HG03196 (cell line): ENCODE data around the gene CFAP100.

ENCODE experiments used
- ATAC-seq: cut with Tn5 transposase; IDR thresholded peaks from one replicate; pipeline ENCODE4 v1.9.1; 2021; ENCODE audit not compliant: unreplicated experiment

CFAP100 gene

GRCh38 chr3:126356373-126357264 is 38.1 kb upstream of the CFAP100 start:
- no peak for ATAC-seq

DNA sequence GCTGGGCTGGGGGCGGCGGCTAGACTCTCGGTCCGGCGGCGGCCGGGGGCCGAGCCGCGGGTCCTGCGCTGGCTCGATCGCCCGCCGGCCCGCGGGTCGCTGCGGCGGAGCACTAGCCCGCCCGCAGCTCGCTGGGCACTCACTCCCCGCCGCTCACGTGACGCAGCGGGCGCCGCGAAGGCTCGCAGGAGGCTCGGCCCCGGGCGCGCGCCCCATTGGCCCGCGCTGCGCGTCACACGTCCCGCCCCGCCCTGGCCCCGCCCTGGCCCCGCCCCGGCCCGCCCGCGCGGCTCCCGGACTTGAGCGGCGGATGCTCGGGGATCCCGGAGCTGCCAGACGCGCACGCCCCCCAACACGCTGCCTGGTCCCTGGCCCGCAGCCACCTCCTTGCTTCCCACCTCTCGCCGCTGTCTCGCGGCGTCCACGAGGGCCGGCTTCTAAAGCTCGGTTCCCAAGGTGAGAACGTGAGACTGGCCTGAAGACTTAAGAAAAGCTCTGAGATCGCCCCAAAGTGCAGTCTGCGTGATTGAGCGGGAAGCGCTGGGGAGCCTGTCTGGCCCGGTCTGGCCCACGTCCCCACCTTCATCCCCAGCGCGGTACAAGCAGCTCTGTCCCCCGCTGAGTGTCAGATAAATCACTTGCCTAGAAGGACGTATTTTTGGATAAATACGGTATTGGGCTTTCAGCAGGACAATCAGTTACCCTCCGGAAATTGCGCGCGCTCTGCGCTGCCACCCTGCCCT is 37.2 kb upstream of the CFAP100 start, which contains the start of gene KLF15:
Gene KLF15, minus strand, starts transcription at position 114 of the 743 bp plus-strand sequence. CDS start 4,486 bp downstream, outside the sequence.
- peak; percentile 75 for ATAC-seq

DNA sequence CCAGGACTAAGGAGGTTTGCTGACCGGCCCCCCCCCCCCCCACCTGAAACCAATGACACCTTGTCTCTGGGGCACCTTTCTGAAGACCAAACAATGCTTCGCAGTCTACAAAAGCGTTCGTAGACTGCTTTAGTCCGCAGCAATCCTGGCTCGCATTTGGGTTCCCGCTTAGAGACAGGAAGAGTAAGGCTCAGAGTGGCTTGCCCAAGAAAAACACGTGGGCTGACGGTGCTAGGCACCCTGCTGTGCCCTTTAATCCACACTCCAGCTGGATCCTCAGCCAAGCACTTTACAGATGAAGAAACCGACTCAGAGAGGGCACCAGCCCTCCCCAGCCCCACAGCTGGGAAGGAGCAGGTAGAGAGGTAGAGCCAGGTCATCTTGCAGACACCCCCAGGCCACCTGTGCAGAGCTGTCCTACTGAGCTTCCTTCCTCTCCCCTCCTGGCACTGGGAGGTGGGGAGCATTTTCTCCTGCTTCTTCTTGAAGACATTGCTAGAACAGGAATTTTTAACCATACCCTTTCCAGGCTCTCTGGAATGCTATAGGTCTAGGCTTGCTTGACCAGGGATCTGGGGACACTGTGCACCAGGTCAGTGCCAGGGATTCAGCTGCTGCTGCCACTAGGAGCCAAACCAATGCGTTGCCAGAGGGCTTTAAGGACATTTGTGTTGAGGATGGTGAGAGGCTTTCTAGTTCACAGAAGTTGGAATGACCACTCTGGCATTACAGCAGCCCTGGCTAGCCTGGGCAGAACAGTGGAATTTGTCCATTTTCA is 36.5 kb upstream of the CFAP100 start:
- no peak for ATAC-seq

DNA sequence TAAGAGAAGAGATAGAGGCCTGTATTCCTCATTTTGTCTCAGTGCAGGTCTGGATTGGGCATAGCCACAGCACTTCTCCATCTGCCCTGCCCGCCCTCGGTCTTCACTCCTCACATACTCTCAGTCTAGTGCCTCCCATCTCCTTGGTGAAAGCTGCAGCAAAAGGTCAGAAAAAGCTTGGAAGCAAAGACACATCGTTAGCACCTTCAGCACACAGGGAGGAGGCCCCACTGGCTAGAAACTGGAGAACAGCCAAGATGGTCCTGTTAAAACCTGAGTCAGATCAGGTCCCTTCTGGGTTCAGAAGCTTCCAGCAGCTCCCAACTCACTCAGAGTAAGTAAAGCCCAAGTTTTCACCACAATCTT is 35.9 kb upstream of the CFAP100 start:
- ATAC-seq, result no peak

DNA sequence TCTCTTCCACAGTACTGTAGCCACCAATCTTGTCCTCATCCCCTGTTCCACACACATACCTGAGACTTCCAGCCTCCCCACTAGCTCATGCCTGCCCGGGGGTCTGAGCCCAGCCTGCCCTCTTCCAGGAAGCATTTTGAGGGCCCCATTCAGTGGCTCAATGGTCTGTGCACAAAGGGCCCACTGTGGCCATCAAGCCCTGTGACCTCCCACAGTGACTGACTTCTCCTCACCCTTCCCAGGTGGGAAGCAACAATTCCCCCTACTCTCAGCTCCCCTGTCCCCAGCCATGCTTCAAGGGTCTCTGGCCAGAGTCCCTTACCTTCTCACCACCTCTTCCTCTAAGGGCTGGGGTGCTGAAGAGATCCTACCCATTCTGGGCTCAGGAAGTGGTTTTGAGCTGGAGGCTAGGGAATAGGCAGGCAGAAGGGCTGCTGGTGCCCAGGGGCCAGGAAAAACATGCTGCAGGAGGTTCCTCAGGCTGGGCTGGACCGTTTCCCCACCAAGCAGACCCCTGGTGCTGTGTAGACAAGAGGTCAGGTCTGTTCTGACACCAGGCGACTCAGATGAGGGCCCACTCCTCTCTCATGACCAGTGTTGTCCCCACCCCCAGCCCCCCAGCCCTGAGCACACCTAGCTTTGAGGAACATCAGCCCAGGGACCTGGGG is 34.5 kb upstream of the CFAP100 start:
- ATAC-seq, result no peak

- ATAC-seq, result no peak
Measured at GRCh38 chr3:126360714-126361060, 34.0 kb upstream of the CFAP100 start.

- ATAC-seq, result no peak
Measured at GRCh38 chr3:126361211-126361610, 33.5 kb upstream of the CFAP100 start.

GRCh38 chr3:126364130-126364695 is 30.5 kb upstream of the CFAP100 start:
- ATAC-seq, result no peak

GRCh38 chr3:126364731-126365301 is 29.9 kb upstream of the CFAP100 start:
- ATAC-seq, result no peak

DNA sequence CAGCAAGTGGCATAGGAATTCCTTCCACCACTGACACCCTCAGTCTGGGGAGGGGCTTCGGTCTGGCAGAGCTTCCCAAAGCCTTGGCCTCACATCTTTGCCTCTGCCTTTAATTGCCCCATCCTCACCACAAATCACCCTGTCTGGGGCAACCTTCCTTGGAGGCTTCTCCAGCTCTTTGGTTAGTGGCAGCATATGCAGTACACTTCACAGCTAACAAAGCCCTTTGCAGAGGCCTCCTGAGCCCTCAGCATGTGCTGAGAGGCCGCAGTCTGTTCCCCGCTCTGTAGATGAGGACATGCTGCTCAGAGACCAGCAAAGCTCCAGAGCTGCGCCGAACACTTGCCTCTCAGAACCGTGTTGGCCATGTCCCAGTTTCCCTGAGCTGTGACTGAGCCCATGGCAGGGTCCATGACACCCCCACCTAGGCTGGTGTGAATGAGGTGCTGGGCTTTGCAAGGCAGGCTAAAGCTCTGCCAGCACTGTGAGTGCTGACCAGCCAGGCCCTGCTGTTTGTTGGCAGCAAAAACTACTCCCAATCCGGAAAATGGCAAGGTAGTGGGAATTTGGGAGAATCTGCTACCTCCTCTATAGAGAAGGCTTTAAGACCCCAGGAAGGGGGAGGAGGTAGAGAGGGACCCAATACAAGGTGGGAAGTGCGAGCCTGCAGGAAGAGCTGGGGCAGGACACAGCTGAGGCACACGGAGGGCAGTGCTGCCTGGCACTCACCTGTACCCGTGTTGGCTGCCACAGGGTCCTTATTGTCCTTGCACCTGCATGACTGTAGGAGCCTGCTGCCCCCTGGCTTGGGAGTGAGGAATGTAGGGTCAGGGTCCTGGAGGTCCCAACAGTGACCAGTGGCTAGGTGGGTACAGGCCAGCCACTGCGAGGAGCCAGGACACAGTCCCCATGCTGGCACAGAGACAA is 29.1 kb upstream of the CFAP100 start:
- no peak for ATAC-seq

GRCh38 chr3:126367316-126367805 is 27.3 kb upstream of the CFAP100 start:
- ATAC-seq, result no peak

DNA sequence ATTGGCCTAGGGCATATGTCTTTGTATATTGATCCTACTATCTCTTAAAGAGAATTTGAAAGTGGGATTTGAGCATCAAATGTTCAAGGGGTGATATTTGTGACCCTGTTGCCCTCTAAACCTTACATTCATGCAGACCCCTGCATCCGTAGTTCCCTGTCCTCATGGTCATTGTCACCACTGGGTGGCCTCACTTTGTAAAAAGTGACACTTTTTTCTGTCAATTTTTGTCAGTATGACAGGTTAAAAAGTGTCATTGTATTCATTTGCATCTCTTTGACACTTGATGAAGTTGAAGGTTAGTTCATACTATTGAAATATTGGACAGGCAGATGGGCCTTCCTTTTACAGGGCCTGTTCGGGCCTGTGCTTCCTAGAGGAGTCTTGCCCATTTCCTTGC is 25.2 kb upstream of the CFAP100 start:
- ATAC-seq, result no peak

GRCh38 chr3:126370055-126370454 is 24.7 kb upstream of the CFAP100 start:
- ATAC-seq, result no peak

- ATAC-seq, result no peak
Measured at GRCh38 chr3:126370606-126371005, 24.1 kb upstream of the CFAP100 start.

DNA sequence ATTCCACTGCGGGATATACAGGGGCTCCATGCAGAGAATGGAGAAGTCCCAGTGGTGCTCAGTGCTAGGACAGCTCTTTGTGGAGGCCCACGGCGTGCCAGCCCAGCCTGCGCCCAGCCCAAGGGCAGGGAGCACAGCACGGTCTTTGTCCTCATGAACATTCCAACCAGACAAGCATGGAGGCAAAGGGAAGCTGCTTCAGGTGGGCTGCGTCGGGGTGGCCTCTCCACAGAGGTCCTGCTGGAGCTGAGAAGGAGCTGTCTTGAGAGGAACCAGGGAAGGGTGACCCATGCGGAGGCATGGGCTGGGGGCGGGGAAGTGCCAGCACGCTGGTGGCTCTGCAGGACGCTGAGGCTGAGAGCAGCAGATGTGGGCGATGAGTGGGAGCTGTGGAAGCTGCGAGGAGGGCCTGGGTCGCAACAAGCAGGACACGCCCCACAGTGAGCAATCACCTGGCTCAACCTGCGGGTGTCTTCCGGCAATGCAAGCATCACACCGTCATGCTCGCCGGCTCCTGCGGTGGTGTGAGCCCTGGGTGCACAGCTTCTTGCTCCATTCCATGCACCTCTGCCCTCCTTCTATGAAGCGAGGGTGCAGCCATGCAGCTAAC is 23.5 kb upstream of the CFAP100 start:
- ATAC-seq, result no peak

DNA sequence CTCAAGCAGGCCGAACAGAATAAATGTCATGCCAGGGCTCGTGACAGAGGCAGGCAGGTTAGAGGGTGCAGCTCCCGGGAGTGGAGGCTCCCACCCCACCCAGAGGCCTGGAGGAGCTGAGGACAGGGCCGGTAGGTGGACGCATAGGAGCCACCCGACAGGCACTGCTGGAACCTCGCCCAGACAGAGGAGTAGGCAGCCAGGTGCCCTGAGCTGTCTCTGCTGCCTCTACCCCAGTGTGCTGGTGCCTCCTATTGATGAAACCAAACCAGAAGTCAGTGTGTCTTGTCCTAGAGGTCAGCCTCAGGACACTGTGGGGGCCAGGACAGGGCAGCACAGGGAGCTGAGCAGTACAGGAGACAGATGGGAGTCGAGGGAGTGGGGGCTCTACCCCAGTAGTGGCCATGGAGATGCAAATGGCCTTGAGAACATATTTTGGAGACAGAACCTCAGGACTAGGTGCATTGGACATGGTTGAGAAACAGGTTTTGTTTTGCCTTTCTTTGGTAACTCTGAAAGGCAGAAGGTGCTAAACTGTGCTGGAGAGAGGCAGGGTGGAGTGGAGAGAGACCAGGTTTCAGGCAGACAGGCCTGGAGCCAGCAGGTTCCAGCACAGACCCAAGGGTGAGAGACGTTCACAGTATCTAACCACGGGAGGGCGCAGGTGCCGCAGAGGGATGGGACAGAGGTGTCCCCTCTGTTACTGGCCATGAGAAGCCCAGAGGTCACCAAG is 22.1 kb upstream of the CFAP100 start:
- ATAC-seq, result no peak

GRCh38 chr3:126373146-126373613 is 21.5 kb upstream of the CFAP100 start:
- ATAC-seq, result no peak
